ENCODE data around the gene EDARADD.
"Not testable (repeated sequence)": the region's sequence is repeated elsewhere in the genome, so short reads cannot be mapped to it uniquely, and the experiment has no call there.

The EDARADD gene

GRCh38 chr1:236393681-236394481 is at the start of gene EDARADD:
TSS of gene EDARADD (plus strand) at chr1:236394286. CDS start at chr1:236394445, 159 bp downstream.
- DNase-seq, result no peak

GRCh38 chr1:236345728-236346127 is 48.4 kb upstream of the EDARADD start:
- DNase-seq, result peak; percentile 7

- no peak for DNase-seq
Observed at GRCh38 chr1:236348071-236348470, 46.0 kb upstream of the EDARADD start.

- no peak for DNase-seq
Observed at GRCh38 chr1:236350308-236350707, 43.8 kb upstream of the EDARADD start.

GRCh38 chr1:236351875-236352573 is 42.1 kb upstream of the EDARADD start:
- no peak for DNase-seq

GRCh38 chr1:236352747-236353146 is 41.3 kb upstream of the EDARADD start:
- not testable (repeated sequence) for DNase-seq

GRCh38 chr1:236353813-236354212 is 40.3 kb upstream of the EDARADD start:
- DNase-seq, result no peak

GRCh38 chr1:236354330-236355147 is 39.5 kb upstream of the EDARADD start:
- DNase-seq, result no peak

- no peak for DNase-seq
Observed at GRCh38 chr1:236356141-236356540, 37.9 kb upstream of the EDARADD start.

GRCh38 chr1:236361909-236362590 is 32.0 kb upstream of the EDARADD start:
- no peak for DNase-seq

- no peak for DNase-seq
Observed at GRCh38 chr1:236363237-236363636, 30.8 kb upstream of the EDARADD start.

- no peak for DNase-seq
Observed at GRCh38 chr1:236365999-236366570, 28.0 kb upstream of the EDARADD start.

GRCh38 chr1:236366681-236367080 is 27.4 kb upstream of the EDARADD start:
- DNase-seq, result not testable (repeated sequence)

- DNase-seq, result no peak
Observed at GRCh38 chr1:236370420-236370819, 23.7 kb upstream of the EDARADD start.

- DNase-seq, result no peak
Observed at GRCh38 chr1:236371083-236371482, 23.0 kb upstream of the EDARADD start.

- no peak for DNase-seq
Observed at GRCh38 chr1:236377832-236378535, 16.1 kb upstream of the EDARADD start.

- no peak for DNase-seq
Observed at GRCh38 chr1:236381565-236382158, 12.4 kb upstream of the EDARADD start.

GRCh38 chr1:236388332-236388731 is 5.8 kb upstream of the EDARADD start:
- no peak for DNase-seq

GRCh38 chr1:236389253-236389652 is 4.8 kb upstream of the EDARADD start:
- no peak for DNase-seq

- no peak for DNase-seq
Observed at GRCh38 chr1:236391008-236391407, 3.1 kb upstream of the EDARADD start.

- no peak for DNase-seq
Observed at GRCh38 chr1:236392182-236392581, 1.9 kb upstream of the EDARADD start.

Data from retina (tissue), 1 donor.